K562 (cell line): ENCODE results near the gene NME7. TPM values are rescaled to one million over a fixed set of nuclear protein-coding genes. Genes with fewer than 3 reads are reported as not detected.

Source experiments
- ATF6 ChIP-seq: sonication (generic); formaldehyde crosslinking; IDR thresholded peaks from 2 replicates; pipeline ENCODE4 v1.4.0; 2020; ENCODE audit warnings: mild to moderate bottlenecking, missing genetic modification reagents
- CC2D1A ChIP-seq: fragments of 450-650 bp; IDR thresholded peaks from 2 replicates; pipeline ENCODE4 v1.6.1; 2017; ENCODE audit warnings: mild to moderate bottlenecking
- GATAD2A ChIP-seq: fragments of 450-650 bp; IDR thresholded peaks from 2 replicates; pipeline ENCODE4 v1.6.1; 2017
- HNRNPL ChIP-seq: fragments of 200-400 bp; formaldehyde crosslinking; IDR thresholded peaks from 2 replicates; pipeline ENCODE4 v1.6.1; 2017; ENCODE audit warnings: low read depth, mild to moderate bottlenecking, low read length
- POLR2G ChIP-seq: fragments of 200-400 bp; formaldehyde crosslinking; IDR thresholded peaks from 2 replicates; pipeline ENCODE4 v1.6.1; 2017; ENCODE audit warnings: low read depth, mild to moderate bottlenecking, antibody characterized with exemption, low read length, moderate library complexity
- PRDM10 ChIP-seq: fragments of 450-650 bp; IDR thresholded peaks from 2 replicates; pipeline ENCODE4 v1.6.1; 2018; ENCODE audit not compliant: partially characterized antibody
- RBBP5 ChIP-seq: fragments of 200-600 bp; sonication (generic); IDR thresholded peaks from 2 replicates; pipeline ENCODE4 v1.6.1; 2012; ENCODE audit warnings: borderline replicate concordance, mild to moderate bottlenecking, low read length, control low read depth, inconsistent platforms; ENCODE audit not compliant: insufficient read depth, poor library complexity, severe bottlenecking
- ZEB2 ChIP-seq: fragments of 450-650 bp; IDR thresholded peaks from 2 replicates; pipeline ENCODE4 v1.6.1; 2016
- ZNF407 ChIP-seq: fragments of 450-650 bp; IDR thresholded peaks from 2 replicates; pipeline ENCODE4 v1.6.1; 2016; ENCODE audit warnings: low read depth
- ZNF449 ChIP-seq: fragments of 250-450 bp; sonication (Bioruptor Pico); IDR thresholded peaks from 2 replicates; pipeline ENCODE4 v1.8.0; 2022; ENCODE audit warnings: moderate library complexity, mild to moderate bottlenecking, inconsistent platforms
- ZNF589 ChIP-seq: fragments of 200-800 bp; sonication (Bioruptor generic); IDR thresholded peaks from 2 replicates; pipeline ENCODE4 v1.6.1; 2016; ENCODE audit warnings: low read depth, missing genetic modification characterization, missing compliant biosample characterization
- polyA plus RNA-seq, 8 experiments: library from polyadenylated mRNA; depleted of rRNA in 4 of 8; stranded (reverse) in 5 of 8; unstranded in 3 of 8; fragments of >200 nt; fragmentation: Nextera tagmentation in 2 of 8; fragmentation: Illumina TruSeq in 1 of 8; extraction: Ambion mirVana in 2 of 8; extraction: Trizol in 1 of 8; gene quantifications; 2 replicates each; pipeline versions ENCODE4 v1.2.1 to v1.2.3, GENCODE V29; 2011 to 2014; ENCODE audit warnings: inconsistent platforms in 1 of 8, missing spikeins in 1 of 8
- total RNA-seq, 7 experiments: library from RNA; depleted of rRNA in 6 of 7; stranded (reverse); fragments of >200 nt in 6 of 7; fragmentation: Illumina TruSeq in 2 of 7; extraction: Trizol in 2 of 7; gene quantifications; 2 replicates each; pipeline versions ENCODE4 v1.2.1 to v1.2.3, GENCODE V29; 2011 to 2021; ENCODE audit warnings: low replicate concordance in 1 of 7

Gene NME7
- total and polyA plus RNA-seq, 9 of the 15 experiments (the other 6 are each of a cell fraction or from before 2014, with no cell fraction given), result 7.9 to 43.2 (median 23.9) TPM

GRCh38 chr1:169367096-169367685 is 406 bp downstream of the NME7 start (continued):
- TF ChIP-seq PRDM10 (peak; percentile 69), RBBP5 (peak; percentile 18), GATAD2A (0 out of 2 replicates have a peak, but pooled peaks have one; percentile 4), ZNF407 (peak; percentile 55; the same call in 1 of the 2 replicates), CC2D1A (no peak), ZNF589 (CRISPR knock-in tag) (0 out of 2 replicates have a peak, but pooled peaks have one; percentile 45), ZEB2 (0 out of 2 replicates have a peak, but pooled peaks have one; percentile 16), POLR2G (no peak), HNRNPL (no peak), ZNF449 (no peak), ATF6 (CRISPR knock-in tag) (0 out of 2 replicates have a peak, but pooled peaks have one; percentile 23)
